HG03103 (cell line): ENCODE data around the gene MRPL4.

Experiments
- ATAC-seq: cut with Tn5 transposase; IDR thresholded peaks from one replicate; pipeline ENCODE4 v1.9.1; 2021; ENCODE audit warnings: low read depth; ENCODE audit not compliant: unreplicated experiment

Gene MRPL4

DNA sequence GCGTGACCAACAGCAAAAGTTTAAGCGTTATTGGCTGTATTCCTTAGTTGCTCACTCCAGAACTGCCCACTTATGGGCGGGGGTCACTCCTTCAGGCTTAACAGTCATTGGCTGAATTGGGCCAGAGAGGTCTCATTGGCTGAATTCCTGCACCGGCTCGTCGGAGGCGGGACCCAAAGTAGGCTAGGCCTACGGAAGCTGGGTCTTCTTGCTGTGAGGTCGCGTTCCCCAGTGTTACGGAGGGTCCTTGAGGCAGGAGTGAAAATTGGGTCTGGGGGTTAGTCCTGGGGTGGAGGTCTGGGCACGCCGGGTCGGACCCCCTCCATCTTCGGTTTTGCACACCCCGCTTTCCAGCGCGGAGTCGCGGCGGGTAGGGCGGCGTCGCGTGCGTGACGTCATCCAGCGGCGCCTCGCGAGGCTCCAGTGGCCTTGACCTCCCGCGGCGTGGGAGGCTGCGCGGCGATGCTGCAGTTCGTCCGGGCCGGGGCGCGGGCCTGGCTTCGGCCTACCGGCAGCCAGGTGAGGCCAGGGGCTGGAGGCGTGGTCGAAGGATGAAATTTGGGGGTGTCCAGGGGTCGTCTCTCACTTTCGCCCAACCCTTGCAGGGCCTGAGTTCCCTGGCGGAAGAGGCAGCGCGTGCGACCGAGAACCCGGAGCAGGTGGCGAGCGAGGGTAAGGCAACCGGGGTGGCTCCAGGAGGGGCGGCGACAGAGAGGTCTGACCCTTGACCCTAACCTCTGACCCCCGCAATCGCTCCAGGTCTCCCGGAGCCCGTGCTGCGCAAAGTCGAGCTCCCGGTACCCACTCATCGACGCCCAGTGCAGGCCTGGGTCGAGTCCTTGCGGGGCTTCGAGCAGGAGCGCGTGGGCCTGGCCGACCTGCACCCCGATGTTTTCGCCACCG, at the start of gene MRPL4:
Gene MRPL4, plus strand, starts transcription at position 423 of the 903 bp plus-strand sequence. Its CDS starts 40 bp downstream, at position 463.
- peak; percentile 87 for ATAC-seq

DNA sequence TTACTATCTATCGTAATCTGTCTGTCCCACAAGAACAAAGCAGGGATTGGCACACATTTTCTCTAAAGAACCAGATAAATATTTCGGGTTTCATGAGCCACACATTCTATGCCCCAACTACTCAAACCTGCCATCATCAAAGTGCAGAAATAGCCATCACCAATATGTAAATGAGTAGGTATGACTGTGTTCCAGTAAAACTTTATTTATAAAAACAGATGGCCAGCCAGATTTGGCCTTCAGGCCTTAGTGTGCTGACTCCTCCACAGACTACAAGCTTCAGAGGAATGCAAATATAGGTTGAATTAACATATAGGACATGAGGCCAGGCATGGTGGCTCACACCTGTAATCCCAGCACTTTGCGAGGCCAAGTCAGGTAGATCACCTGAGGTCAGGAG, 48.3 kb upstream of the MRPL4 start:
- no peak for ATAC-seq

DNA sequence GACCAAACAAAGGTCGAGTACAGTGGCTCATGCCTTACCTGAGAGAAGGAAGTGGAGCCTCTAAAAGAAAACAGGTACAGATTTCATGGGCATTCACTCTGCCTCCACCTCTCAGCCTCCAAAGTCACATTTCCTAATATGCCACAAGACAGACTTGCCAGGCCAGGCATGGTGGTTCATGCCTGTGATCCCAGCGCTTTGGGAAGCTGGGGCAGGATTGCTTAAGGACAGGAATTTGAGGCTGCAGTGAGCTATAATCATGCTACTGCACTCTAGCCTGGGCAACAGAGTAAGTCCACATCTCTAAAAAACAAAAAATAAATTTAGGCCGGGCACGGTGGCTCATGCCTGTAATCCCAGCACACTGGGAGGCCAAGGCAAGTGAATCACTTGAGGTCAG, 46.4 kb upstream of the MRPL4 start:
- no peak for ATAC-seq

DNA sequence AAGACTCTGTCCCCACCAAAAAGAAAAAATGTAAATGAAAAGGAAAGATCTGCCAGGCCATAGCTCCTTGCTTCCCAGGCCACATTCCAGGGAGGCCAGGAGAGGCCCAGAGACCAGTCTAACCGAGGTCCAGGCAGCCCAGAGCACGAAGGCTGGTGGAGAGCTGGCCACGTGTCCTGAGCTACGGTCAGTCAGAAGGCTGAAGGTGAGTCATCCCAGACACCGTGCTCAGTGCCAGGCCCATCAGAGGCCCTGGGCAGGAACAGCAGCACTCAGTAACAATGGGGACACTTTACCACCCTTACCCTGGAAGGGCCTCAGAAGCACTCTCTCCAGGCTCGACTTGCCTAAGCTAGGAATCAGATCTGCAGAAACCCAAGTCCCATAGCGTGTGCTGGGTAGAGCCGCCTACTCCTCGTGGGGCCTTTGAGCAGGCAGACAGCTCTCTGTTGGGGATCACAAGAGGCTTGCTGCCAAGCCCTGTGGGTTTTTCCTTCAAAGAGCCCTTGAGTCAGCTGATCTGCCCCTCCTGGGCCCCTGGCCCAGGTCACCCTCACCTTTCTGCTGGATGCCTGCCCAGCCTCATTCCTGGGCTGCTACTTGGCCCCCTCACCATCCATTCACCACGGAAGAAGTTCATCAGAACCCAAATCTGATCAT, 45.7 kb upstream of the MRPL4 start:
- ATAC-seq = no peak

DNA sequence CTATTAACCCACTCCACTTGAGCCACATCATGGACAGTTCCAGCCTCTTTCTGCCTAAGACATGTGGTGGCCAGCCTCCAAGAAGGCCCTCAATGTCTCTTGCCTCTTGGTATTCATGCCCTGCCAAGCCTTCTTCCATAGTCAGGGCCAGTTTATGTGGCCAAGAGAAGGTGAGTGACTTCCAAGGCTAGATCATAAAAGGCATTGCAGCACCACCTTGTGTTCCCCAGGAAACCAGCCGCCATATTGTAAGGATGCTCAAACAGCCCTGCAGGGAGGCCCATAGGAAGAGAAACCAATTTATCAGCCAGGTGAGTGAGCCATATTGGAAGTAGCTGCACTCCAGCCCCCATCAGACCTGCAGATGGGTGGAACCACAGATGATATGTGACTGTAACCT, 45.0 kb upstream of the MRPL4 start:
- ATAC-seq = no peak

DNA sequence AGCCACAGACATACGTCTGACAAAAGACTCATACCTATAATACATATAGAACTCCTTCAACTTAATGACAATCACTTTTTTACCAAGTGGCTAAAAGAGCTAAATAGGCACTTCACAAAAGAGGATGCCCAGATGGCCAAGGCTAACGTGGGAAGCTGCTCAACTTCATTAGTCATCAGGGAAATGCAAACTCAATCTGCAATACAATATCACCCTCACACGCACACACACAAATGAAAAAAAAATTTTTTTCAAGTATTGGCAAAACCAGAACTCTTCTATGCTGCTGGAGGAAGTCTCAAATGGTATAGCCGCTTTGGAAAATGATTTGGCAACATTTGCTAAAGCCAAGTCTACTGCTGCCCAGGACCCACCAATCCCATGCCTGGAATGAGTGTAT, 42.7 kb upstream of the MRPL4 start:
- no peak for ATAC-seq

DNA sequence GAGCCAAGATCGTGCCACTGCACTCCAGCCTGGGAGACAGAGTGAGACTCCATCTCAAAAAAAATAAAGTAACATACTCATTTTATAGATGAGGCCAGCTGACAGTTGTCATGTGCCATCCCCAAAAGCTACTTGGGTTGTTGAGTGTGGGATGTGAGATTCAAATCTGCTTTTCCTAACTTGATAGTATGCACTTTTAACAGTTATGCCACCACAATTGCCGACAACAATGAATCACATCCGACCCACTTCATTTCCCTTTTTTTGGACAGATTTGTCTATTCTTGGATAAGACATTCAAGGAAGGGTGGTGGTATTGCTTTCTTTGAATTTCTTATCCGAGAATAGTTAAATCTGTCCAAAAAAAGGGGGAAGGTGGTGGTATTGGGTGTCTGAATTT, 41.0 kb upstream of the MRPL4 start:
- ATAC-seq = no peak

DNA sequence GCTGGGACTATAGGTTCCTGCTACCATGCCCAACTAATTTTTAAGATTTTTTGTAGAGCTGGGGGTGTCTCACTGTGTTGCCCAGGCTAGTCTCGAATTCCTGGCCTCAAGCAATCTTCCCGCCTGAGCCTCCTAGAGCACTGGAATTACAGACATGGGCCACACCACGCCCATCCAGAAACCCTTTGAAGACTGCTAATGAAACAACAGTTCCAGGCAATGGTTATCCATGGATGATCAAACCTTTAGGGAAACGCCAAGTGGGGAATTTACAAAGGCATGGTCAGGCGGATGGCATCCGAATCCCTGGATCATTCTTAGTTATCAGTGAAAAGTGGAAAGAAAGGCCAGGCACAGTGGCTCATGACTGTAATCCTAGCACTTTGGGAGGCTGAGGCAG, 40.3 kb upstream of the MRPL4 start:
- no peak for ATAC-seq

DNA sequence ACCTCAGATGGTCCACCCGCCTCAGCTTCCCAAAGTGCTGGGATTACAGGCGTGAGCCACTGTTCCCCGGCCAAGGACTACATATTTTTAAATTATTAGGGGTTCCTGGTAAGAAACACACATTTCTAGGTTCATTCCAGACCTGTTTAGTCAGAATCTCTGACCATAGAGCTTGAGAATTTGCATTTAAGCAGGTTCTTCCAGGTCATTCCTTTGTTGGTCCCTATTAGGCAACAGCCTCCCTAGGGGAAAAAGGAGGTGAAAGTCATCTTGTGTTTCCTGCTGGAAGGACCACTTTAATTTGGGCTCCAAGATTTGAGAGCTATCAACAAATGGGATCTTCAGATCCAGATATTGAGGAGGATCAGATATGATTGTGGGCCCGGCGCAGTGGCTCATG, 37.2 kb upstream of the MRPL4 start:
- no peak for ATAC-seq

DNA sequence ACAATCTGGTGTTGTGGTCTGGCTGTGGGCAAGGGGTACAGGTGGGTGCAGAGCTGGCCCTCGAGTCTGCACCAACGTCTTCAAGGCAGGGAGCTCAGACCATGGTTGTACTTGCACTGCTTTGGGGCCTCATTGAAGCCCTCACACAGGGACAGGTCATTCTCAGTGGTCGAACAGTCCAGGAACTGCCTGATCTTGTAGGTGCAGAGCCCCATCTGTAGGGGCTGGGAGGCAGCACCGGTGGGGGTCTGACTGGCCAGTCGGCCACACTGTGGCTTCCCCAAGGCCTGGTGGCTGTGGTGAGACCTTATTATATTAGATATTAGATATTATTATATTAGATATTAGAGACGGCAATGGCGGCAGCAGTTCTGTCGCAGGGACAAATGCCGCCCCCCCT, 34.9 kb upstream of the MRPL4 start:
- ATAC-seq = no peak

DNA sequence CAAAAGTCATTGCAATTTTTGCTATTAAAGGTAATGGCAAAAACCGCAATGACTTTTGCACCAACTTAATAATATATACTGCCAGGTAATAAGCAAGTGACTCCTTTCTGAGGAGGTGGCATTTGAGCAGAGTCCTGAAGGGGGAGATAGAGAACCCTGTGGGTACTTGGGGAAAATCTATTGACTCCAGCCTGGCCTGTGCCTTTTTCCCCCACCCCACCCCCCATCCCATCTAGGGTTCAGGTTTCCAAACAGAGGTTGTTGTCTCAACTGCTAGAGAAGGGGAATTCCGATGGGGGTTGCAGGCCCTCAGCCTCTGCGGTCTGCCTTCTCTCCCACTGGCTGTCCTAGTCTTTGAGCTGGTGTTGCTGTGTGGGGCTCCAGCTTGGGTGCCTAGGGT, 32.3 kb upstream of the MRPL4 start:
- no peak for ATAC-seq

DNA sequence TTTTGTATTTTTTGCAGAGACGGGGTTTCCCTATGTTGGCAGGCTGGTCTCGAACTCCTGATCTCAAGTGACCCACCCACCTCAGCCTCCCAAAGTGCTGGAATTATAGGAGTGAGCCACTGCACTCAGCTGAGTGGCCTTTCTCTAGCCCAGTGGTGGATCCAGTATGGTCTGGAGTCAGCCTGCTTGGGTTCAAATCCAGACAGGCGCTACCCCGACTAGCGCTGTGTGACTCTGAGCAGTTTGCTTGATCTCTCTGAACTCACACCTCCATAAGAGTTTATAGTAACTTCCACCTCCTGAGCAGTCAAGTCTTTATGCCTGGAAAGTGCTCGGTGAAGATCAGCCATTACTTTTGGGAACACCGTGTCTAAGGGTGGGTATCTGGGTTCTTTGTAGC, 31.3 kb upstream of the MRPL4 start:
- ATAC-seq = no peak

DNA sequence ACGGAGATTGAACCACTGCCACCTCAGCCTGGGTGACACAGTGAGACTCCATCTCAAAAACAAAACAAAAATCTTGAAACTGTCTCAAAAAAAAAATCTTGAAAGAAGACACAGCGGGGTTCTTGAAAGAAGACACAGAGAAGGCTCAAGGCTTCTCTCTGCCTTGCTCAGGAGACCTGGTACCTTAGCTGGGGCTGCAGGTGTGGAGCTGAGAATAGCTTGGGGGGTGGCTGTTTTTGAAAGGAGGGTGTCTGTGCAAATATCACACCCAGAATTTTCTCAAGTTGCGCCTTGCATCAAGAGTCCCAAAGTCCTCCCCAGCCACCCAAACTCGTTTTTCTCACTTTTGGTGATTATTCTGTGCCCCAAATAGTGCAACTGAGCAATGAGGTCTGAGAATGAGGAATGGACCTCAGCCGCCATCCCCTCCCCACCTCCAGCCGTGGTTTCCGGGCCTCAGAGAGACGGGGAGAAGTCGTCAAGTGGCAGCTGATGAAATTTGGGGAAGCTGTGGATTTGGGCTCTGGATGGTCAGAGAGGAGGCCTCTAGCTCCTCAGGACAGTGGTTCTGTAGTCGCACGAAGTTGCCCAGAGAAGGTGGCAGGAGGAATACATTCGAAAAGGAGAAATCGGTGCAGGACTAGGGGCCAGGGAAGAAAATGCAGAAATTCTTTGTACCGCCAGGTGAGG, 29.7 kb upstream of the MRPL4 start:
- ATAC-seq = no peak

DNA sequence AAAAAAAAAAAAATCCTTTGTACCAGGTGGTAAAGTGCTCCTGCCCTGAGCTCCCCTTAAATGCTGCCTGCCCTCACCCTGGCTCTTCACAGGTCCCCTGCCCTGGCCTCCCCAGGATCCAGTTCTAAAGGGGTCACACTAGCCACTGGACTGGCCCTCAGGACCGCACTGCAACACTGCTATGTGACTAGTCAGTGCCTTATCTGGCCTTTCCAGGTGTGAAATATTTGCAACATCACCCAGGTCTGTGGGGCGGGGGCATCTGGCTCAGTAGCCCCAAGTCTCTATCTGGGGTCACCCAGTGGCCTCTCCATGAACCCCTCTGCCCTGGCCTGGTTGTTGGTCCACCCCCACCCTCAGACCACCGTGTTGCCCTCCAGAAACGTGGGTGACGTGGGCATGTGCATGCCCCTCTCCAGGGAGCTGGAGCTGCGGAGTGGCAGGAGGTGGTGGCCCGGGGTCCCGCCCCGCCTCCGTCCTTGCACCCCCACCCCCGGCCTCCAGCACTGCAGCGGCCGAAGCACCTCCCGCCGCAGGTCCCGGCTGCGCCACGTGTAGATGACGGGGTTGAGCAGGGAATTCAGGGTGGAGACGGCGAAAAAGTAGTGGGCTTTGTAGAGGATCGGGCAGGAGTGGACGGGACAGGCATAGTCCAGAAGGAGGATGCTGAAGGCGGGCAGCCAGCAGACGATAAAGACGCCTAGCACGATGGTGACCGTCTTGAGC, 28.4 kb upstream of the MRPL4 start:
- no peak for ATAC-seq

DNA sequence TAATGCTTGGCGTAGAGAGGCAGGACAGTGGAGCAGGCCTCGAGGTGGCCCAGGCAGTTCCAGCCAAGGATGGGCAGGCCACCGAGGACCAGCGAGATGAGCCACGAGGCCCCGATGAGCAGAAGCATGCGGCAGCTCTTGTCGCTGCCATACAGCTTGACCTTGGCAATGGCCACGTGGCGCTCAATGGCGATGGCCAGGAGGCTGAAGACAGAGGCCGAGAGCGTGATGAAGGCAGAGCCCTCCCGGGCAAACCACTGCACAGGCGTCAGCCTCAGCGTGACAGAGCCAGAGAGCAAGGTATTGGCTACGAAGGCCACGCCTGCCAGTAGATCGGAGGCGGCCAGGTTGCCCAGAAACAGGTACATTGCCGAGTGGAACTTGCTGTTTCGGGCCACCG, 27.7 kb upstream of the MRPL4 start:
- ATAC-seq = no peak

DNA sequence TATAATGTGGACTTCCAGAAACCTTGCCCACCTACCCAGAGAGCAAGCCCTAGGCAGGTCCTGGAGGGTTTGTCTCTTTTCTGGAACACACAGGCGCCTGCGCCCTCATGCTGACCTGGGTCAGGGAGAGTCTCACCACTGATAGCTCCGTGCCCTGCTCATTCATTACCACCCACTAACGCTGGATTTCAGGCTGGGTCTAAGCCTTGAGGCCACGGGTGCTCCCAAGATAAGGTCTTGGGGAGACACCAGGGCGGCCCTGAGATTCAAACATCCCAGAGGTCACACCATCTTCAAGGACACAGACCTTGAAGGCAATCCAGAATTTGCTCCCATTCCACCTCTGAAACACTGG, 26.0 kb upstream of the MRPL4 start:
- no peak for ATAC-seq

DNA sequence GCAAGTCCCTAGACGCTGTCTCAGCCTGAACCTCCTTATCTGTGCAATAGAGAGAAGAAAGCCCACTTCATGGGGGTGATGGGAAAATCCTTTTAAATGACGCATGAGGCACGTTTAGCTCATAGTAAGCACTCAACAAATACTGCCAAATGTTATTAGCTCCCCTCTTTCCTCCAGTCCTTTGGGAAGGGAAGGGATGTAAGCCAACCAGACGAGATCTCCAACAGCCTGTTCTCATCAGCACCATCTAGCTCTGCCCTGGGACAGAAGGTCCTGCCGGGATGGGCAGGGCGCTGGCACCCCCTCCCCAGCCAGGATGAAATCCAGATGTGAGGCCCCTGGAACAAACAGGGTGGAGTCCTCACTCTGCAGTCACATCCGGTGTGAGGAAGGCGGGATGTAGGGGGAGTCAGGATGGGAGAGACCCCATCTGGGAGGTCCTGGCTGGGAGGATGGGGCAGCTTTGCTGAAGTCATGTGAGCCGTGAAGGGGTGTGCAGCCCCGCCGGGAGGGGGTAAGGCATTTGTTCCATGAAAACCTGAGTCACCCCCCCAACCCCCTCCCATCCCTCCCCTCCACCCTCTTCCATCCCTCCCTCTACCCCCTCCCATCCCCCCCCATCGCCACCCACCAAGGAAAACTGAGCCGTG, 25.5 kb upstream of the MRPL4 start:
- no peak for ATAC-seq

DNA sequence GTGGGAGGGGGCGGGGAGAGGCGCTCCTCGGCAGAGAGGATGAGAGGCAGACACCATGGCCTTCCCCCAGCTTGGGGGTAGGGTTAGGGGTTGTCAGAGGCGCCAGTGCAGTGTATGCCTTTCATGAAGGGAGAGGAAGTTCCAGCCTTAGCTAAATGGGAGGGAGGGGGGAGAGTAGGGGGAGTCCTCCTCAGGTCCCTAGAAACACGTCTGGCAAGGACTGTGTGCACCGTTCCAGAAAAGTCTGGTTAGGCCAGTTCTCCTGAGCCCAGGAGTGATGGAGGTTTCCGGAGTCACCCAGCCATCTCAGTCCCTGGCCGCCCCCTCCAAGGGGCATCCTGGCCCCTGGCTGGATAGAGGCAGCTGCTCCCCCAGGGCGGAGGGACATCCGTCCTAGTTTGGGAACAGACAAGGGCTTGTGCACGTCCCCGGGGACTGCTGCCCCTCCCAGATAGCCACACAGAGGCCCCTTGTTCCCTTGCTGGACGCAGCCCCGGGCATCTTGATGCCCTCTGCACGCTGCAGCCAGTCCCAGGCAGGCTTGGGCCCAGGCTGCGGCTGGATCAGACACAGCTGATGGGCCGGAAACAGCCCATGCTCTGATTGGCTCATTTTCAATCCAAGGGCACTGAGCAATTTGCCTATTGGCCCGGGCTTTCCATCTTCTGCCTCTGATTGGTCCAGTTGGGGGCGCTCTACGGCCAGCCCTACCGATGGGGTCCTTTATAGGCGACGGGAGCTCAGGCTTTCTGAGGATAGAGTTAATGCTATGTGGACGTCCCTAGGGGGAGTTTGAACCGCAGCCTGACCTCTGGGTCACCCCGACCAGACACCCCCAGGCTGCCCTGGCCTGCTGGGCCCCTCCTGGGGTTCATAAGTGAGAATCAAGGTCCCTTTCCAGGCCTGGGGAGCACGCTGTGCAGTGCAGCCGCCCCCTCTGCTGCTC, 24.7 kb upstream of the MRPL4 start:
- no peak for ATAC-seq

DNA sequence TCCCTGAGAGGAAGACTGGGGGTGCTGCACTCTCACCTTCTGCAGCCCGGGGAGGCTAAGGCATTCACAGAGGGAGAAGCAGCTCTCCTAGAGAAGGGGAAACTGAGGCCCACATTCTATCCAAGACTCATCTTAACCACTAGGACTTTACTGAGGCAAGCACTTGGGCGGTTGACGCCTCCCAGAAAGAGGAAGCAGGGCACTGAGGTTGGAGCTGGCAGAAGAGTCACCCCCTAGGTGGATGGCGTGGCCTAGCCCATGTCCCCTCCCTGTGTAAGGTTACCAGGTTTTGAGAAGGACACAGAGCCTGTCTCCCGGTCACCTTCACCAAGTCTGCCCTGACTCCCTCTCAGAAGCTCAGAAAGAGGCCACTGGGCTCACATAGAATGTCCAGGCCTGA, 23.6 kb upstream of the MRPL4 start:
- no peak for ATAC-seq
